ENCODE data around the gene BRPF1.
A peak's percentile ranks its signal among the peaks of the same experiment; 100 is the strongest.

Gene BRPF1

DNA sequence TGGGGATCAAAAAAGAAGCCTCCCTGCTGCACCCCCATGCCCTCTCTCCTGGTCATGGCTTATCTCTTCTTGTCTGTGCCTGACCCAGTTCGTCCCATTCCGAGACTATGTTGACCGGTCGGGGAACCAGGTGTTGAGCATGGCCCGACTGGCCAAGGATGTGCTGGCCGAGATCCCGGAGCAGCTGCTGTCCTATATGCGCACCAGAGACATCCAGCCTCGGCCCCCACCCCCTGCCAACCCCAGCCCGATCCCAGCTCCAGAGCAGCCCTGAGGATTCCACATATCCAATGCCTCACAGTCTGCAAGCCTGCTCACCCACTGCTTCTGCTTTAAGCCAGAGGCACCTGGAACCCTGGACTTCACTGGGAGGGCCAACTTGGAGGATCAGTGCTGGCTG is 2.1 kb upstream of the BRPF1 start:
- H3K4me3 ChIP-seq (ENCODE audit: insufficient read depth, low read length, poor library complexity, severe bottlenecking), result no peak overlapping the region
- H3F3A ChIP-seq (ENCODE audit: insufficient read depth), result 0 out of 2 replicates have a peak, but pooled peaks cover 7% of the 10 kb centered on the region
- no peaks in the 10 kb centered on the region for H3K27me3 ChIP-seq (ENCODE audit: low read length)
- H3K9me2 ChIP-seq (replicated peaks; ENCODE audit: insufficient read depth, low read length), result no peaks in the 10 kb centered on the region
- H4K20me1 ChIP-seq (ENCODE audit: low read depth, low read length), result no peaks in the 10 kb centered on the region; the same call in 1 of the 2 replicates
- no peak overlapping the region for H3K9ac ChIP-seq (ENCODE audit: low read length)
- H3K9me3 ChIP-seq (ENCODE audit: insufficient read depth, low read length), result no peaks in the 10 kb centered on the region
- H3K36me3 ChIP-seq (ENCODE audit: low read length), result no peaks in the 10 kb centered on the region
- H3K4me2 ChIP-seq (ENCODE audit: low read depth, low read length, poor library complexity, severe bottlenecking), result no peak overlapping the region
- H3K27ac ChIP-seq (ENCODE audit: low read depth, low read length), result no peak overlapping the region
- no peak overlapping the region for H2AFZ ChIP-seq (ENCODE audit: low read depth, low read length, severe bottlenecking)
- no peak for TF ChIP-seq EZH2phosphoT487 (conservative IDR thresholded peaks at IDR 0.05; ENCODE audit: low read length)
- TF ChIP-seq, protein P1, sequence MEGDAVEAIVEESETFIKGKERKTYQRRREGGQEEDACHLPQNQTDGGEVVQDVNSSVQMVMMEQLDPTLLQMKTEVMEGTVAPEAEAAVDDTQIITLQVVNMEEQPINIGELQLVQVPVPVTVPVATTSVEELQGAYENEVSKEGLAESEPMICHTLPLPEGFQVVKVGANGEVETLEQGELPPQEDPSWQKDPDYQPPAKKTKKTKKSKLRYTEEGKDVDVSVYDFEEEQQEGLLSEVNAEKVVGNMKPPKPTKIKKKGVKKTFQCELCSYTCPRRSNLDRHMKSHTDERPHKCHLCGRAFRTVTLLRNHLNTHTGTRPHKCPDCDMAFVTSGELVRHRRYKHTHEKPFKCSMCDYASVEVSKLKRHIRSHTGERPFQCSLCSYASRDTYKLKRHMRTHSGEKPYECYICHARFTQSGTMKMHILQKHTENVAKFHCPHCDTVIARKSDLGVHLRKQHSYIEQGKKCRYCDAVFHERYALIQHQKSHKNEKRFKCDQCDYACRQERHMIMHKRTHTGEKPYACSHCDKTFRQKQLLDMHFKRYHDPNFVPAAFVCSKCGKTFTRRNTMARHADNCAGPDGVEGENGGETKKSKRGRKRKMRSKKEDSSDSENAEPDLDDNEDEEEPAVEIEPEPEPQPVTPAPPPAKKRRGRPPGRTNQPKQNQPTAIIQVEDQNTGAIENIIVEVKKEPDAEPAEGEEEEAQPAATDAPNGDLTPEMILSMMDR (IDR thresholded peaks at IDR 0.05; ENCODE audit: insufficient read depth, low read length, poor library complexity, severe bottlenecking), result no peak
- H3K79me2 ChIP-seq (ENCODE audit: insufficient read depth, low read length), result peaks cover 28% of the 10 kb centered on the region

DNA sequence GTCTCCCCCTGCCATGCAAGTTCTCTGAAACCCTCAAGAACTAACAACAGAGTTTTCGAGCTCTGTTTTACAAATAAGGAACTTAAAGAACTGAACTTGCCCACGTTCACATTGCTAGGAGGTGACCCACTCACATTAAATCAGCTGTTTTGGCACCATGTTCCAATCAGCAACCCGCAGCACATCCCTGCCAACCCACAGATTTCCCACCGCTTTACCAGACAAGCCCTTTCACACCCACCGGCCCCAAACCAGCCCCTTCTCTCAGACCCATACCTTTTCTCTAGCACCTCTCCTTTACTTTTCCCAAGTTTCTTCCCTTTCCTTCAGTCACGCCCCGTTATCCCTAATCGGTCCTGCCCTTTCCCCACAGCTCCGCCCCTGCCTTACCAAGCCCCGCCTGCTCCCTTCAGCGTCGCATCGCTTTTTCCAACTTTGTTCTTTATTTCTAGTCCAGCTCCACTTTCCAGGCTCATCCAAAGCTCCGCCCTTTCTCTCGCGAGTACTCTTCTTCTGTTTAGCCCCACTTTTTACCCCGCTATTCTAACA is 804 bp upstream of the BRPF1 start:
- no peaks in the 10 kb centered on the region for H3K36me3 ChIP-seq (ENCODE audit: low read length)

DNA sequence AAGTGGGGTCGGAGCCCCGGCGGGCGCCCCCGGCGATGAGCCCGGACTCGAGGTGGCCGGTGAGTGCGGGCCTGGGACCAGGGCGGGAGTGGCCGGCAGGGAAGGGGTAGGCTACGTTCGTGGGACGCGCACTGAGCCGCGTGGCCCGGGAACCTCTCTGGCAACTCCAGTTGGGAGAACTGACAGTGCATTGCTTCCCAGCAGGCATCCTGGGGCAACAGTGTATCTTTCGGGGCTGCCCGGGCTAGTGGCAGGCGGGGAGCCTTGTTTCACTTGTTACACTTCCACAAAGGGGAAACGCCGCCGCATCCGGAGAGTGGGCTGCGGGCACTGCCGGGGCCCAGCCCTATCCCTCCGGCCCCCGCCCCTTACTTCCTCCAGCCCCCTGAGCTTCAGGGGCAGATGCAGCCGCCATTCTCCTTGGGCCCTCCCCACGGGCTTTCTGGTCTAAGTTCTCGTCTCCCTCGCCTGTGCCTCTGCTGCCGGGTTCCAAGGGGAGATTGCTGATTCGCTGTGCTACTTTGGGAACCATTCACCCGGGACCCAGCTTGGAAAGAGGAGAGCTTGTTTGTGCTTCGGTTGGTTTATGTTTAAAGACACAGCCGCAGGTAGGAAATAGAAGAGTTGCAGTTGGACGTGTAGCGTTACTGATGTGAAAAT is 675 bp downstream of the BRPF1 start:
- no peaks in the 10 kb centered on the region for H3K9me3 ChIP-seq (ENCODE audit: insufficient read depth, low read length)
- H3K27me3 ChIP-seq (ENCODE audit: low read length), result no peaks in the 10 kb centered on the region
- H3K4me2 ChIP-seq (ENCODE audit: low read depth, low read length, poor library complexity, severe bottlenecking), result peak overlapping the region; percentile 97
- TF ChIP-seq, protein P1 (IDR thresholded peaks at IDR 0.05; ENCODE audit: insufficient read depth, low read length, poor library complexity, severe bottlenecking), result no peak
- no peak for TF ChIP-seq EZH2phosphoT487 (conservative IDR thresholded peaks at IDR 0.05; ENCODE audit: low read length)
- H3K36me3 ChIP-seq (ENCODE audit: low read length), result 0 out of 2 replicates have a peak, but pooled peaks cover 2% of the 10 kb centered on the region
- H2AFZ ChIP-seq (ENCODE audit: low read depth, low read length, severe bottlenecking), result peak overlapping the region; percentile 37
- peaks cover 34% of the 10 kb centered on the region for H3K79me2 ChIP-seq (ENCODE audit: insufficient read depth, low read length)
- no peaks in the 10 kb centered on the region; the same call in 1 of the 2 replicates for H4K20me1 ChIP-seq (ENCODE audit: low read depth, low read length)
- H3K27ac ChIP-seq (ENCODE audit: low read depth, low read length), result peak overlapping the region; percentile 77
- peak overlapping the region; percentile 97 for H3K9ac ChIP-seq (ENCODE audit: low read length)
- peak overlapping the region; percentile 86 for H3K4me3 ChIP-seq (ENCODE audit: insufficient read depth, low read length, poor library complexity, severe bottlenecking)
- H3F3A ChIP-seq (ENCODE audit: insufficient read depth), result 0 out of 2 replicates have a peak, but pooled peaks cover 7% of the 10 kb centered on the region
- no peaks in the 10 kb centered on the region for H3K9me2 ChIP-seq (replicated peaks; ENCODE audit: insufficient read depth, low read length)

More for the DNA sequence above, 804 bp upstream of the BRPF1 start:
- Histone ChIP-seq H3K79me2 (ENCODE audit: insufficient read depth, low read length) (peaks cover 30% of the 10 kb centered on the region), H3K9me2 (replicated peaks; ENCODE audit: insufficient read depth, low read length) (no peaks in the 10 kb centered on the region), H2AFZ (ENCODE audit: low read depth, low read length, severe bottlenecking) (peak overlapping the region; percentile 97), H3K9me3 (ENCODE audit: insufficient read depth, low read length) (no peaks in the 10 kb centered on the region), H3K9ac (ENCODE audit: low read length) (peak overlapping the region; percentile 97), H3K27ac (ENCODE audit: low read depth, low read length) (peak overlapping the region; percentile 18; the same call in 1 of the 2 replicates), H4K20me1 (ENCODE audit: low read depth, low read length) (no peaks in the 10 kb centered on the region; the same call in 1 of the 2 replicates), H3K27me3 (ENCODE audit: low read length) (no peaks in the 10 kb centered on the region), H3K4me2 (ENCODE audit: low read depth, low read length, poor library complexity, severe bottlenecking) (peak overlapping the region; percentile 63), H3K4me3 (ENCODE audit: insufficient read depth, low read length, poor library complexity, severe bottlenecking) (peak overlapping the region; percentile 68), H3F3A (ENCODE audit: insufficient read depth) (0 out of 2 replicates have a peak, but pooled peaks cover 7% of the 10 kb centered on the region)
- TF ChIP-seq, protein P1 (IDR thresholded peaks at IDR 0.05; ENCODE audit: insufficient read depth, low read length, poor library complexity, severe bottlenecking), result no peak
- TF ChIP-seq EZH2phosphoT487 (conservative IDR thresholded peaks at IDR 0.05; ENCODE audit: low read length), result no peak
